Measurements from ENCODE around the gene NOC2L. TPM values are rescaled to one million over a fixed set of nuclear protein-coding genes. Genes with fewer than 3 reads are reported as not detected.

Gene NOC2L
- total RNA-seq, 1 donor from 2014 or later: 40.8 TPM

GRCh38 chr1:930633-931138 is 28.4 kb downstream of the NOC2L start:
- H3K4me3 ChIP-seq: no peak overlapping the region
- no peaks in the 10 kb centered on the region for H3K9me3 ChIP-seq (replicated peaks)
- no peaks in the 10 kb centered on the region for H3K36me3 ChIP-seq
- intact Hi-C loops (cut with micrococcal nuclease): no loop called here
- peaks cover 12% of the 10 kb centered on the region for H3K4me1 ChIP-seq
- no peak overlapping the region for H3K27ac ChIP-seq (replicated peaks)
- TF ChIP-seq CTCF (IDR thresholded peaks at IDR 0.05; ENCODE audit: borderline replicate concordance): no peak
- peaks cover 90% of the 10 kb centered on the region for H3K27me3 ChIP-seq (ENCODE audit: low read depth)
- no peak for DNase-seq

- intact Hi-C loops (cut with micrococcal nuclease): no loop called here
- TF ChIP-seq CTCF (IDR thresholded peaks at IDR 0.05; ENCODE audit: borderline replicate concordance): no peak
- Histone ChIP-seq H3K27me3 (ENCODE audit: low read depth) (peaks cover 90% of the 10 kb centered on the region), H3K27ac (replicated peaks) (no peak overlapping the region), H3K4me3 (no peak overlapping the region), H3K9me3 (replicated peaks) (no peaks in the 10 kb centered on the region), H3K36me3 (no peaks in the 10 kb centered on the region), H3K4me1 (peaks cover 11% of the 10 kb centered on the region)
- no peak for DNase-seq
Observed at GRCh38 chr1:929712-930632, 29.1 kb downstream of the NOC2L start.

- H3K4me1 ChIP-seq: peaks cover 18% of the 10 kb centered on the region
- no peaks in the 10 kb centered on the region for H3K36me3 ChIP-seq
- DNase-seq: no peak
- H3K9me3 ChIP-seq (replicated peaks): no peaks in the 10 kb centered on the region
- H3K27me3 ChIP-seq (ENCODE audit: low read depth): peaks cover 96% of the 10 kb centered on the region
- TF ChIP-seq CTCF (IDR thresholded peaks at IDR 0.05; ENCODE audit: borderline replicate concordance): no peak
- H3K27ac ChIP-seq (replicated peaks): no peak overlapping the region
- no peak overlapping the region for H3K4me3 ChIP-seq
- intact Hi-C loops (cut with micrococcal nuclease): no loop called here
Observed at GRCh38 chr1:928825-929661, 30.0 kb downstream of the NOC2L start.

GRCh38 chr1:927748-928147 is 31.3 kb downstream of the NOC2L start:
- no peak for DNase-seq
- peaks cover 98% of the 10 kb centered on the region for H3K27me3 ChIP-seq (ENCODE audit: low read depth)
- TF ChIP-seq CTCF (IDR thresholded peaks at IDR 0.05; ENCODE audit: borderline replicate concordance): no peak

GRCh38 chr1:927234-927633 is 31.8 kb downstream of the NOC2L start:
- Histone ChIP-seq H3K27me3 (ENCODE audit: low read depth) (peaks cover 98% of the 10 kb centered on the region), H3K4me3 (no peak overlapping the region), H3K27ac (replicated peaks) (no peak overlapping the region), H3K4me1 (peaks cover 28% of the 10 kb centered on the region), H3K9me3 (replicated peaks) (no peaks in the 10 kb centered on the region), H3K36me3 (no peaks in the 10 kb centered on the region)
- TF ChIP-seq CTCF (IDR thresholded peaks at IDR 0.05; ENCODE audit: borderline replicate concordance): no peak
- intact Hi-C loops (cut with micrococcal nuclease): no loop called here
- no peak for DNase-seq

More at GRCh38 chr1:927748-928147, 31.3 kb downstream of the NOC2L start:
- no peaks in the 10 kb centered on the region for H3K36me3 ChIP-seq
- no peaks in the 10 kb centered on the region for H3K9me3 ChIP-seq (replicated peaks)
- peaks cover 27% of the 10 kb centered on the region for H3K4me1 ChIP-seq
- no peak overlapping the region for H3K27ac ChIP-seq (replicated peaks)
- intact Hi-C loops (cut with micrococcal nuclease): no loop called here
- no peak overlapping the region for H3K4me3 ChIP-seq
